ENCODE measurements around the gene HELB. TPM values are rescaled to one million over a fixed set of nuclear protein-coding genes. Genes with fewer than 3 reads are reported as not detected.

The HELB gene
- total and polyA plus RNA-seq, 2 of the 4 experiments (the other 2 are of a cell fraction), result 0.72 to 2.9 TPM

DNA sequence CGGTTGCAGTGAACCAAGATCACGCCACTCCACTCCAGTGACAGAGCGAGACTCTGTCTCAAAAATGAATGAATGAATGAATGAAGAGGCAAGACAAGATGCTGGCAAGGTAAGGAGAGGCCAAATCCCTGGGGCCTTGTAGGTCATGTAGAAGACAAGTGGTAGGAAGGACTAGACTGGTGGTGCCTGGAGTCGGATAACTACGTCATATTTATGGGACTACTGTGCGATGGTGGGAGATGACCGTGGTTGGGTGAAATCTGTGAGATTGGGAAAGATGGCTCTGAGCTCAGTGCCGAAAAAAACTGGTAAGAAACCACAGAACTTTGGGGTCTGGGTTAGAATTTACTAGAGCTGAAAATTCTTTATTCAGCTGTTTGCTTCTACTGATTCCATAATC lies 50.6 kb downstream of the HELB start:
- Histone ChIP-seq H3K4me3 (ENCODE audit: insufficient read depth, low read depth, low read length) (no peak overlapping the region), H2BK5ac (ENCODE audit: low read depth, low read length, poor library complexity, severe bottlenecking) (no peak overlapping the region), H3K36me3 (ENCODE audit: control insufficient read depth, insufficient read depth, low read length) (no peaks in the 10 kb centered on the region), H4K8ac (ENCODE audit: low read depth in 2 of 2, low read length in 2 of 2) (no peak overlapping the region), H3K4me2 (ENCODE audit: low read depth, low read length) (no peak overlapping the region), H4K20me1 (ENCODE audit: insufficient read depth, low read length) (no peaks in the 10 kb centered on the region), H3K9ac (ENCODE audit: low read depth, low read length) (no peak overlapping the region), H2BK15ac (ENCODE audit: low read depth, low read length) (no peak overlapping the region), H2BK20ac (ENCODE audit: low read depth, low read length) (no peak overlapping the region), H4K5ac (ENCODE audit: low read depth, low read length) (no peak overlapping the region), H4K91ac (ENCODE audit: insufficient read depth, low read depth, low read length) (no peak overlapping the region), H3K27me3 (ENCODE audit: control insufficient read depth, insufficient read depth, low read length) (no peaks in the 10 kb centered on the region), H3K79me1 (ENCODE audit: low read depth in 1 of 2, low read length in 2 of 2) (no peaks in the 10 kb centered on the region), H2BK120ac (ENCODE audit: low read depth, low read length) (no peak overlapping the region), H3K27ac (ENCODE audit: insufficient read depth, low read length) (no peak overlapping the region), H3K18ac (ENCODE audit: low read depth, low read length) (no peak overlapping the region), H3K9me3 (ENCODE audit: control insufficient read depth, insufficient read depth, low read length) (no peaks in the 10 kb centered on the region), H2AFZ (replicated peaks; ENCODE audit: low read length, poor library complexity) (no peak overlapping the region), H2AK5ac (ENCODE audit: low read depth, low read length) (no peak overlapping the region), H3K4ac (ENCODE audit: low read depth, low read length) (no peak overlapping the region), H3K9me1 (ENCODE audit: insufficient read depth, low read length) (no peaks in the 10 kb centered on the region; the same call in 1 of the 2 replicates), H3K14ac (replicated peaks; ENCODE audit: low read depth, low read length) (no peak overlapping the region), H3K56ac (ENCODE audit: extremely low read depth, insufficient read depth, low read length) (no peak overlapping the region), H3K4me1 (ENCODE audit: control insufficient read depth, insufficient read depth, low read length) (no peaks in the 10 kb centered on the region), H3K23ac (ENCODE audit: low read depth, low read length) (no peak overlapping the region), H2AK9ac (replicated peaks; ENCODE audit: low read depth, low read length, poor library complexity) (no peak overlapping the region)
- dilution Hi-C loops (cut with HindIII; ENCODE audit: low sequenced_read_pairs, unreplicated experiment), result no loop called here
- no peak for DNase-seq
- POLR2A ChIA-PET (ENCODE audit: unreplicated experiment), result no interaction called here
- intact Hi-C loops (cut with micrococcal nuclease), result loop anchor here (1.0 kb wide), 1 partner anchor 56 kb away; no protein-coding TSS in a partner anchor
- TF ChIP-seq, protein P1, sequence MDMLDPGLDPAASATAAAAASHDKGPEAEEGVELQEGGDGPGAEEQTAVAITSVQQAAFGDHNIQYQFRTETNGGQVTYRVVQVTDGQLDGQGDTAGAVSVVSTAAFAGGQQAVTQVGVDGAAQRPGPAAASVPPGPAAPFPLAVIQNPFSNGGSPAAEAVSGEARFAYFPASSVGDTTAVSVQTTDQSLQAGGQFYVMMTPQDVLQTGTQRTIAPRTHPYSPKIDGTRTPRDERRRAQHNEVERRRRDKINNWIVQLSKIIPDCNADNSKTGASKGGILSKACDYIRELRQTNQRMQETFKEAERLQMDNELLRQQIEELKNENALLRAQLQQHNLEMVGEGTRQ (IDR thresholded peaks at IDR 0.05; ENCODE audit: low read depth, low read length), result no peak
- no peak for TF ChIP-seq CTCF (conservative IDR thresholded peaks at IDR 0.05; ENCODE audit: low read depth, low read length)
- TF ChIP-seq BHLHE40 (IDR thresholded peaks at IDR 0.05; ENCODE audit: low read depth, low read length), result no peak
- no peak for TF ChIP-seq POLR2A (IDR thresholded peaks at IDR 0.05; ENCODE audit: low read depth, low read length)
- TF ChIP-seq NFE2L2 (IDR thresholded peaks at IDR 0.05; ENCODE audit: low read depth, low read length), result no peak
- no peak for TF ChIP-seq FOS (IDR thresholded peaks at IDR 0.05; ENCODE audit: low read depth, low read length)
- no peak for TF ChIP-seq CEBPB (IDR thresholded peaks at IDR 0.05; ENCODE audit: low read depth, low read length)
- no peak for TF ChIP-seq RAD21 (IDR thresholded peaks at IDR 0.05; ENCODE audit: low read length)
- no peak for TF ChIP-seq SMC3 (IDR thresholded peaks at IDR 0.05; ENCODE audit: low read depth, low read length)
- no TSS peak for BruUV-seq (replicated peaks)
- ATAC-seq (ENCODE audit: low read depth), result no peak
- in situ Hi-C loops (cut with MboI; ENCODE audit: low sequenced_read_pairs), result no loop called here
- CTCF ChIA-PET, result interaction anchor here (1.0 to 1.9 kb wide), 2 partner anchors 23 to 56 kb away, joined by 4 to 7 read pairs; no protein-coding TSS in a partner anchor
- WGBS, 2 experiments (ENCODE audit: extremely low coverage in 2 of 2, insufficient read length in 1 of 2), result 60% methylated on average over 1 of the region's 8 CpGs; no CpG with 5 or more reads in 1 of the 2 experiments
